AML-193 (cell line): Measurements from ENCODE around the gene TNS2.
"Not testable (repeated sequence)": the region's sequence is repeated elsewhere in the genome, so short reads cannot be mapped to it uniquely, and the experiment has no call there.

Experiments
- DNase-seq, 2 experiments: peaks; one replicate each; lab custom pipeline; 2025; lab: John Stamatoyannopoulos, UW

TNS2 gene

GRCh38 chr12:53095596-53095895 is 45.7 kb downstream of the TNS2 start:
- not testable (repeated sequence) for DNase-seq

DNA sequence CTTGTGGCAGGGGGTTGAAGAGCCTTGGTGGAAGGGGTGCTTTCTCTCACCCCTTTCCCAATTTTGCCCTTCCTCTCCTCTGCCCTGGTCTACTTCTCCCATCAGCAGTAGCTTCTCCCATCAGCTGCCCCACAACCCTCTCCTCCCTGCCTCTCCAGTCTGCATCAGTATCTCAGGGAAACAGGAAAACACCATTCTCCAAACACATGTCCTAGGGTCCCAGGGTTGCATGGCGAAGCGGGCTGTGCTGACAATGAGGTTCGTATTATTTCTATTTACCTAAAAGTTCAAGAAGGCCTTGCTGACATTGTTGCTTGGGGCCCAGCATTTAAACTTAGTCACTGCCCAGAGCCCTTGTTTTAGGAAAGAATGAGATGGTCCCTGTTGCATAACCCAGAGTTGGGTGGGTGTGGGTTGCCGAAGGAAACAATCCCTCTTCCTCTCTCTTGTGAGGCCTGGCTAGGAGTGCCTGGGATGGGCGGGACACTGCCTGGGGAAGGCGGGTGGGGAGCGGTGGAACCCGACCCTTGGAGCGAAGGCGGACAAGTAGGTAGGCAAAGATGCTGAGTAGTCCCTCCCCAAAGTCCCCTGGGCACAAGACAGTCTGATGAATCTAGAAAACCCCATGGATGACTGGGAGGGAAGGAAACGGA is 46.4 kb downstream of the TNS2 start:
- DNase-seq: no peak

DNA sequence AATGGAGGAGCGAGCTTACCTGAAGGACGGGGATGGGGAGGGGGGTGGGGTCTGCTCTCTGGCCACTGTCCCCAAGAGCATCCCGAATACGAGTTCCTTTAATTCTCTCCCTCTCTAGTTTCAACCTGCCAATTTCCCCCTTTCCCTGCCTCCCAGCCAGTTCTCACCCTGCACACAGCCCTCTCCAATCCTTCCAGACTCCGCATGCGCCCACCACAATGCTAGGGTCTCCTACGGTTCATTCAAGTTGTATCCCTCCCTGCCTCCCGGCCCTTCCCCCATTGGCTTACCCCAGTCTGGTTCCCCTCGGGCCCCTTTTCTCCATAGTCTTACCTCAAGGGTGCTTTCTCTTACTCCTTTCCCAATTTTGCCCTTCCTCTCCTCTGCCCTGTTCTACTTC is 46.9 kb downstream of the TNS2 start:
- no peak for DNase-seq

- DNase-seq: no peak
Measured at GRCh38 chr12:53097207-53097563, 47.3 kb downstream of the TNS2 start.

DNA sequence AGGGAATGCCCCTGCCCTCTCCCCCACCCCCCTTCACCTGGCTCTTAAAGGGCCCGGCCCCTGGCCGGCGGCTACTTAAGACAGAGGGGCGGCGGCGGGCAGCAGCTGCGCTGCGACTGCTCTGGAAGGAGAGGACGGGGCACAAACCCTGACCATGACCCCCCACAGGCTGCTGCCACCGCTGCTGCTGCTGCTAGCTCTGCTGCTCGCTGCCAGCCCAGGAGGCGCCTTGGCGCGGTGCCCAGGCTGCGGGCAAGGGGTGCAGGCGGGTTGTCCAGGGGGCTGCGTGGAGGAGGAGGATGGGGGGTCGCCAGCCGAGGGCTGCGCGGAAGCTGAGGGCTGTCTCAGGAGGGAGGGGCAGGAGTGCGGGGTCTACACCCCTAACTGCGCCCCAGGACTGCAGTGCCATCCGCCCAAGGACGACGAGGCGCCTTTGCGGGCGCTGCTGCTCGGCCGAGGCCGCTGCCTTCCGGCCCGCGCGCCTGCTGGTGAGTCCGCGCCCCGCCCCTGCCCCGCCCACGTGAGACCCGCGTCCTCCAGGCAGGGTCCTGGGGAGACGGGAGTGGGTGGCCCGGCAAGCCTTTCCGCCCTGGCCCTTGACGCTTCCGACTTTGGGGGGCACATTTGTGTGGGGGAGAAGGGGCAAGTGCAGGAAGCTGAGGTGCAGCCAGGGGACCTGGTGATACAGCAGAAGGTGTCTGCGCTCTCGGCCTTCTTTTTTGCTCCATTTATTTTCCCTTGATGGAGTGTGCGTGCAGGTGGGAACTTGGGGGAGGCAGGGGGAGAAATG is 47.9 kb downstream of the TNS2 start, which contains the start of gene IGFBP6:
IGFBP6 (plus strand) TSS at position 104 of the 790 bp plus-strand sequence; CDS start at position 155, 51 bp downstream.
- DNase-seq: peak; percentile 16 to 22

GRCh38 chr12:53098354-53098981 is 48.6 kb downstream of the TNS2 start:
- no peak for DNase-seq

GRCh38 chr12:53099071-53099882 is 49.4 kb downstream of the TNS2 start:
- peak; percentile 76 to 79 for DNase-seq

- no peak for DNase-seq
Measured at GRCh38 chr12:53100466-53101151, 50.7 kb downstream of the TNS2 start.

DNA sequence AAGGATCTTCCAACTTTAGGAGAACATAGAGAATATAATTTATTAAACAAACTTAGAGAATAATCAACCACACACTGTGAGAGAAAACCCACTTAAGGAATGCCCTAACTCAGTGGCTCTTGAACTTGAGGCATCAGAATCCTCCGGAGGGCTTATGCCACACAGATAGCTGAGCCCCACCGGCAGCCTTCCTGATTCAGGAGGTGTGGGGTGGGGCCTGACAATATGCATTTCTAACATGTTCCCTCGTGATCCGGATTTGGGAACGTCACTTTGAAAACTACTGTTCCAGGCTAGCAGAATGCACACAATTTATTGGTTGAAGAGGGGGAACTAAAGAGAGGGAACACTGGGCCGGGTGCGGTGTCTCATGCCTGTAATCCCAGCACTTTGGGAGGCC is 51.4 kb downstream of the TNS2 start:
- DNase-seq: no peak

GRCh38 chr12:53101931-53102781 is 52.3 kb downstream of the TNS2 start:
- DNase-seq: peak; percentile 41 to 49

DNA sequence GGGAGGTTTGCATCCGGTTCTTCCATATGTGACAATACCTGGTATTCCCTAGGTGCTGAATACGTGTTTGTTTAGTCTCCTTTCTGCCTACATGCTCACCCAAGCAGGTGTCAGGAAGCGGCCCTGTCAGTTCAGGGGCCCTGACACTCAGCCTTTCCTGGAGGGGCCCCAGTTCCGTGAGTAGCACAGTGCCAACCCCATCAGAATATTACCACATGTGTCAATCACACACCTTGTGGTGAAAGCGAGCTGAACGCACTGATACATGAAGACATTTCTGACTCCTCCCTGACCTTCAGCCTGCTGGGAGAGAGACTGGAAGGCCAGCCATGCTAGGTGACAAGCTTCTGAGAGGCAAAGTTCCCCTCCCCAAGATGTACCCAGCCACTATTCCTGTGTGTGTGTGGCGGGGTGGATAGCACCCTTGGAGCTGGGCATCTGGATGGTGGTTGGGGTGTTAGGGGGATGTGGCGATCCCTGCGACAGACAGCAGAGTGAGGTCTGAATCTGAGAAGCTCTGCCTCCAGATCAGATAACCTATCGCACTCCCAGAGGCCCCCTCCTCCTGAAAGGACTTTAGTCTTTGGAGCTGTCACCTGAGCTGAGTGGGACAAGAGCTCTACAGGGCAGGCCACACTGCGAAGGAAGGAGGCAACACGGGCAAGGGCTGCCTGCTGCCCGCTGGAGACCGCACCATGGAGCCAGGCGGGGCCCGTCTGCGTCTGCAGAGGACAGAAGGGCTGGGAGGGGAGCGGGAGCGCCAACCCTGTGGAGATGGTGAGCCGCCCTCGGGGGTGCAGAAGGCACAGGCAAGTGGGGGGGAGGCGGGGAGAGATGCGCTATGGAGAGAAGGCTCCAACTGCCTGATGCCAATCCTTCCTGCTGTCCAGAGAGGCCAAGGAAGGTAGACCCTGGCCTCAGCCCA is 53.3 kb downstream of the TNS2 start, which contains the start of gene SOAT2:
SOAT2 (plus strand) TSS at position 604 of the 925 bp plus-strand sequence; CDS start at position 696, 92 bp downstream.
- DNase-seq: no peak

DNA sequence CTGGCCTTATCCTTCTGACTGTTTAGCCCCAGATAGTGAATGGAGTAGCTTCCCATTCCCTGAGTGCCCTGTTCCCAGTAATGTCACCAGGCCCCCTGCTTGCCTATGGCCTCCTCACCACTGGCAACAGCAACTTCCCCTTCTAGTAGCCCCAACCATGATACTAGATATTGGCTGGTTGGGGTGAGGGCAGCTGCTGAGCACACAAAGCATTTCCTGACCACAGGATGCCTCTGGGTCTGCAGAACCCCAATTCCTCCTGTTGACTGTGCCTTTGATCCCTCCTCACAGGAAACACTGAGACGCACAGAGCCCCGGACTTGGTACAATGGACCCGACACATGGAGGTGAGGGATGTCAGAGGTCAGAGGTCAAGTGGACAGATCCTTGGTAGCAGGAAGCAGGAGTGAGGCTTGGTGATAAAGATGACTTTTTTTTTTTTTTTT is 54.0 kb downstream of the TNS2 start:
- peak; percentile 74 to 89 for DNase-seq

DNA sequence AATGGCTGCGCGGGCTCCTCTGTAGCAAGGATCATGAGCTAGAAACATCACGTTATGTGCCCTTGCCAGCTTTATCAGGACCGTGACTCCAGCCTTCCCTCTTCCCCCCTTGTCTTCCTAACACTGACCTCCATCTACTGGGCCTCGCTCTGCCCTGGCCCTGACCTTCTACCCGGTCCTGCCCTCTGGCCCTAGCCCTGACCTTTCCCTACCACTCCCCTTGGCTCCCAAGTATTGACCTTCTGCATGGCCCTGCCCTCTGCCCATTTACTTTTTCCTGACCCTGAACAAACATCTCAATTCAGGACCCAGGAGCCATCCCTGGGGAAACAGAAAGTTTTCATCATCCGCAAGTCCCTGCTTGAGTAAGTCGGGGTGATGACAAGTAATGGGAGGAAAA is 55.4 kb downstream of the TNS2 start:
- DNase-seq: no peak

- no peak for DNase-seq
Measured at GRCh38 chr12:53105712-53106439, 56.0 kb downstream of the TNS2 start.

DNA sequence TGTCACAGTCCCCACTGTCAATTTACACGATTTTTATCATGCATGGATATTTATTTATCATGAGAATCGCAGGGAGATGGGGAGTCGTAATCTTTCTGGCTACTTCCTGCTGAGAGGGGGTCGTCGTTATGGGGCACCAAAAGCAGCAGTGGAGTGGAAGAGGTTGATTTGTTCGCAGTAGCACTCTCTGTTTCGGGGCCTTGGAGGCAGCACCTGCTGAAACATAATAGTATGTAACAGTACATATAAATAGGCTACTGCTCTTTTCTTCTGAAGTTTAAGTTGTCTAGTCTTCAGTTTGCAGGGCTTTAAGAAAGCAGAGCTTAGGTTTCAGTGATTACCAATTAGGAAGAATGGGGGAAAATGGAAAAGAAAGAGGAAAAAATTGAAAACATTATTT is 57.3 kb downstream of the TNS2 start:
- DNase-seq: no peak

DNA sequence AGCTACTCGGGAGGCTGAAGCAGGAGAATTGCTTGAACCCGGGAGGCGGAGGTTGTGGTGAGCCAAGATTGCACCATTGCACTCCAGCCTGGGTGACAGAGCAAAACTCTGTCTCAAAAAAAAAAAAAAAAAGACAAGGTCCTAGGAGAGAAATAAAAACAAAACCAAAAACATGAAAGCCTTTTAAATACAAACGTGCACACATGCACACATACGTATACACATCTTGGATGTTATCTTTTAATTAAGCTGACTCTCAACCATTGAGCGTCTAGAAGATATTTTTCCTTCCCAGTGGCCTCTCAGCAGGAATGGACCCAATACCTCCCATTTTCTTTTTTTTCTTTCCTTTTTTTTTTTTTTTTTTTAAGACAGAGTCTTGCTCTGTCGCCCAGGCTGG is 62.6 kb downstream of the TNS2 start:
- DNase-seq: not testable (repeated sequence)

- DNase-seq: no peak
Measured at GRCh38 chr12:53113136-53113705, 63.4 kb downstream of the TNS2 start.

GRCh38 chr12:53113951-53114350 is 64.1 kb downstream of the TNS2 start:
- no peak for DNase-seq
